Type B pancreatic cell (in vitro differentiated cells): Measurements from ENCODE around the gene NTN5. TPM values are rescaled to one million over a fixed set of nuclear protein-coding genes. Genes with fewer than 3 reads are reported as not detected.
"Not testable (repeated sequence)": the region's sequence is repeated elsewhere in the genome, so short reads cannot be mapped to it uniquely, and the experiment has no call there.

Source experiments
- DNase-seq: peaks from one replicate; pipeline ENCODE4 v3.0.0; 2021; ENCODE audit warnings: mixed read lengths; ENCODE audit not compliant: unreplicated experiment; ENCODE audit errors: extremely low spot score
- H3K27ac Mint-ChIP-seq: 2 replicates; pipeline ENCODE4 v1.8.0; 2021; ENCODE audit warnings: mild to moderate bottlenecking, mixed read lengths
- H3K27me3 Mint-ChIP-seq: 2 replicates; pipeline ENCODE4 v1.8.0; 2021; ENCODE audit warnings: mixed read lengths
- H3K36me3 Mint-ChIP-seq: 2 replicates; pipeline ENCODE4 v1.8.0; 2021; ENCODE audit warnings: mixed read lengths
- H3K4me1 Mint-ChIP-seq: one replicate; pipeline ENCODE4 v1.8.0; 2021; ENCODE audit warnings: mixed read lengths; ENCODE audit not compliant: unreplicated experiment
- H3K4me3 Mint-ChIP-seq: 2 replicates; pipeline ENCODE4 v1.8.0; 2021; ENCODE audit warnings: mild to moderate bottlenecking, mixed read lengths
- H3K9me3 Mint-ChIP-seq: 2 replicates; pipeline ENCODE4 v1.8.0; 2021; ENCODE audit warnings: mixed read lengths
- total RNA-seq: library from RNA; stranded (reverse); gene quantifications from 2 replicates; pipeline ENCODE4 v1.2.1, GENCODE V29; 2021; ENCODE audit warnings: low replicate concordance
- TF ChIP-seq, protein P1 (sequence below): fragments of 200-600 bp; sonication (generic); conservative IDR thresholded peaks from 2 replicates; pipeline ENCODE4 v1.5.0; 2021; ENCODE audit warnings: antibody characterized with exemption, mild to moderate bottlenecking

NTN5 gene
- total RNA-seq, 1 donor from 2014 or later: 1.2 TPM

DNA sequence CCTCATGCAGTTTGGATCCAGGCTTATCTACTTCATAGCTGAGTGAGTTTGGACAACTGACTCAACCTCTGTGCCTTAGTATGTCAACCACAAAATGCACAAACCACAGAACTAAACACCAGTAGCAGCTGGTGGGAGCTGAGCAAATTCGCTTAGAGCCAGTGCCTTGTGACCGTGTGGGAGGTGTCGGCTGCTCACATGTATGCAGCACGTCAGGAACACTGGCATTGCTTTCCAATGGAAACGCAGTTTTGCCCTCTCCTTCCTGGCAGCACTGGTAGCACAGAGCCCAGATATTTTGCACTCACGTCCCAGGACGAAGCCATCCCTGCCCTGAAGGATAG lies 8.3 kb upstream of the NTN5 start:
- Mint-ChIP-seq H3K27me3 (no peaks in the 10 kb centered on the region), H3K4me1 (peaks cover 15% of the 10 kb centered on the region), H3K9me3 (no peaks in the 10 kb centered on the region), H3K4me3 (no peak overlapping the region), H3K27ac (no peak overlapping the region), H3K36me3 (no peaks in the 10 kb centered on the region)
- no peak for DNase-seq
- TF ChIP-seq, protein P1, sequence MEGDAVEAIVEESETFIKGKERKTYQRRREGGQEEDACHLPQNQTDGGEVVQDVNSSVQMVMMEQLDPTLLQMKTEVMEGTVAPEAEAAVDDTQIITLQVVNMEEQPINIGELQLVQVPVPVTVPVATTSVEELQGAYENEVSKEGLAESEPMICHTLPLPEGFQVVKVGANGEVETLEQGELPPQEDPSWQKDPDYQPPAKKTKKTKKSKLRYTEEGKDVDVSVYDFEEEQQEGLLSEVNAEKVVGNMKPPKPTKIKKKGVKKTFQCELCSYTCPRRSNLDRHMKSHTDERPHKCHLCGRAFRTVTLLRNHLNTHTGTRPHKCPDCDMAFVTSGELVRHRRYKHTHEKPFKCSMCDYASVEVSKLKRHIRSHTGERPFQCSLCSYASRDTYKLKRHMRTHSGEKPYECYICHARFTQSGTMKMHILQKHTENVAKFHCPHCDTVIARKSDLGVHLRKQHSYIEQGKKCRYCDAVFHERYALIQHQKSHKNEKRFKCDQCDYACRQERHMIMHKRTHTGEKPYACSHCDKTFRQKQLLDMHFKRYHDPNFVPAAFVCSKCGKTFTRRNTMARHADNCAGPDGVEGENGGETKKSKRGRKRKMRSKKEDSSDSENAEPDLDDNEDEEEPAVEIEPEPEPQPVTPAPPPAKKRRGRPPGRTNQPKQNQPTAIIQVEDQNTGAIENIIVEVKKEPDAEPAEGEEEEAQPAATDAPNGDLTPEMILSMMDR: no peak

DNA sequence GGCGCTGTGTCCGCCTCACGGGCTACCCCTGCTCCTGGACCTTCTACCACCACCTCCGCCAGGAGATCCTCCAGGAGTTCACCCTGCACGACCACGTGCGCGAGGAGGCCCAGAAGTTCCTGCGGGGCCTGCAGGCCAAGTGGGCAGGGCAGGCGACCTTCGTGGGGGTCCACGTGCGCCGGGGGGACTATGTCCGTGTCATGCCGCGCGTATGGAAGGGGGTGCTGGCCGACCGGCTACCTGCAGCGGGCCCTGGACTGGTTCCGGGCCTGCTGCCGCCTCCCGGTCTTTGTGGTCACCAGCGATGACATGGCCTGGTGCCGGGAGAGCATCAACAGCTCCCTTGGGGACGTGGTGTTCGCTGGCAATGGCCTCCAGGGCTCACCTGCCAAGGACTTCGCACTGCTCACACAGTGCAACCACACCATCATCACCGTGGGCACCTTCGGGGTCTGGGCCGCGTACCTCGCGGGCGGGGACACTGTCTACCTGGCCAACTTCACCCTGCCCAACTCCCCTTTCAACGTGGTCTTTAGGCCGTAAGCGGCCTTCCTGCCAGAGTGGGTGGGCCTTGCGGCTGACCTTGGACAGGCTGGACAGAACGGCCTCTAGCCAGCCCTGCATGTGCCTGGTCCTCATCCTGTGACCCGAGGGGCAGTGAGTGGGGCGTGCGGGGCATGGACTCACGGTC lies 7.8 kb upstream of the NTN5 start:
- H3K9me3 Mint-ChIP-seq: no peaks in the 10 kb centered on the region
- no peak overlapping the region for H3K4me3 Mint-ChIP-seq
- H3K4me1 Mint-ChIP-seq: peaks cover 17% of the 10 kb centered on the region
- H3K36me3 Mint-ChIP-seq: no peaks in the 10 kb centered on the region
- no peak overlapping the region for H3K27ac Mint-ChIP-seq
- no peaks in the 10 kb centered on the region for H3K27me3 Mint-ChIP-seq
- TF ChIP-seq, protein P1: no peak
- DNase-seq: no peak

DNA sequence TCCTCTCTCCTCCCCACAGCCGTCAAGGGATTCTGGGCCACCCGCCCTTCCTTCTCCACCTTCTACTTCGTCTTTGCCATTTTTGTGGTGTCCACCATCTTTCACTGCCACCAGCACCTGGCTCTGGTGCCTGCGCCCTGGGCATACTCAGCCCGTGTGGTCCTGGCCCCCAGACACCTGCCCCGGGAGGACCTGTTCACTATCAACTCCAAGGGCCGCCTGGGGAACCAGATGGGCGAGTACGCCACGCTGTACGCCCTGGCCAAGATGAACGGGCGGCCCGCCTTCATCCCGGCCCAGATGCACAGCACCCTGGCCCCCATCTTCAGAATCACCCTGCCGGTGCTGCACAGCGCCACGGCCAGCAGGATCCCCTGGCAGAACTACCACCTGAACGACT lies 7.2 kb upstream of the NTN5 start:
- H3K4me1 Mint-ChIP-seq: peaks cover 20% of the 10 kb centered on the region
- not testable (repeated sequence) for H3K9me3 Mint-ChIP-seq, H3K36me3 Mint-ChIP-seq, H3K27ac Mint-ChIP-seq, H3K27me3 Mint-ChIP-seq, H3K4me3 Mint-ChIP-seq, DNase-seq

DNA sequence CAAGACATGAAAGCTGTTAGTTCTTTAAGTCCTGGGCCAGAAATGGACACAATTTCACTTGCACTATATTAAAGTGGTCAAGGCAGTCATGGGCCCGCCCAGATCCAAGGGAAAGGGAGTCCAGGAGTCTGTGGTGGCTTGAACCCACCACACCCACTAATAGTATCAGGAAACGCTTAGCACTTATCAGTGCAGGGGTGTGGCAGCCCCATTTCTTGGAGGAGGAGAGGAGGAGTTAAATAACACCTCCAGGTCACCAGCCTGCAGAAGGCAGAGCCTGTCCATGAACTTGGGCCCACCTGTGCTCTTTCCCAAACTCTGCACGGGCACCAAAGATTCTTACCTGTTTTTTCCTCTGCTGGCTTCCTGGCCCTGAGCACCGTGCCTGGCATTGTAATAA lies 5.4 kb upstream of the NTN5 start:
- H3K9me3 Mint-ChIP-seq: no peaks in the 10 kb centered on the region
- H3K27me3 Mint-ChIP-seq: peaks cover 7% of the 10 kb centered on the region
- no peaks in the 10 kb centered on the region for H3K36me3 Mint-ChIP-seq
- TF ChIP-seq, protein P1: no peak
- peaks cover 21% of the 10 kb centered on the region for H3K4me1 Mint-ChIP-seq
- DNase-seq: no peak
- peak overlapping the region; percentile 43 for H3K27ac Mint-ChIP-seq
- no peak overlapping the region for H3K4me3 Mint-ChIP-seq

DNA sequence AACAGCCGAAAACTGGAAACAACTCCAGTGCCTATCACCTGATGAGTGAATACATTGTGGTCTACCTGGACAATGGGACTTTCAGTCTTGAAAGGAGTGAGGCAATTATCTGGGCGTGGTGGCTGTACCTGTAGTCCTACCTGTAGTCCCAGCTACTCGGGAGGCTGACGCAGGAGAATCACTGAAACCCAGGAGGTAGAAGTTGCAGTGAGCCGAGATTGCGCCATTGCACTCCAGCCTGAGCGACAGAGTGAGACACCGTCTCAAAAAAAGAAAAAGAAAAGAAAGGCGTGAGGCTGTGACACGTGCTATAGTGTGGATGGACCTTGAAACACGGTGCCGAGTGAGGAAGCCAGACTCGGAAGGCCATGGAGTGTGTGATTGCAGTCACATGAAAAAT lies 4.1 kb upstream of the NTN5 start:
- Mint-ChIP-seq H3K36me3 (no peaks in the 10 kb centered on the region), H3K4me3 (peak overlapping the region; percentile 23), H3K9me3 (no peaks in the 10 kb centered on the region), H3K27me3 (peaks cover 7% of the 10 kb centered on the region), H3K27ac (peak overlapping the region; percentile 89), H3K4me1 (peaks cover 21% of the 10 kb centered on the region)
- no peak for DNase-seq
- TF ChIP-seq, protein P1: no peak

DNA sequence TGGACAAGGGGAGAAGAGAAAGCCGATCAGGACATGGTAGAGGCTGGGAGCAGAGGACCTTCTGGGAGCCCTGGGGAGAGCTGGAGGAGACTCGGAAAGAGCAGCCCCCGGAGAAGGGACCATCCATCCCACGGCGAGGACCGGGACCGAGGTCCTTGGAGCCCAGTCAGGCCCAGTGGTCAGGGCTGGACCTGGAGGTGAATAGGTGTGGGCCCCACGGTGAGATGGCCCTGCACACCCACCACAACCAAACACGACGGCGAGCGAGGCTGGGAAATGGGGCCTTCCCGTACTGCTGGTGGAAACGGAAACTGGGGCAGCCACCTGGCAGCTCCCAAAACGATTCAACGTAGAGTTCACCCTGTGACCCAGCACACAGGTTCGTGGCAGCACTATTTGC lies 3.7 kb upstream of the NTN5 start:
- H3K4me1 Mint-ChIP-seq: peaks cover 21% of the 10 kb centered on the region
- no peaks in the 10 kb centered on the region for H3K36me3 Mint-ChIP-seq
- DNase-seq: no peak
- TF ChIP-seq, protein P1: no peak
- peak overlapping the region; percentile 89 for H3K27ac Mint-ChIP-seq
- H3K27me3 Mint-ChIP-seq: peaks cover 7% of the 10 kb centered on the region
- H3K9me3 Mint-ChIP-seq: no peaks in the 10 kb centered on the region
- H3K4me3 Mint-ChIP-seq: no peak overlapping the region
